H1 (cell line): Measurements from ENCODE around the gene WDR33. TPM values are rescaled to one million over a fixed set of nuclear protein-coding genes. Genes with fewer than 3 reads are reported as not detected.

Experiments used
- CTCF ChIA-PET: fragments of 300-600 bp; sonication (Branson Sonifier 250); formaldehyde crosslinking; loops from one replicate; lab custom pipeline; 2021; ENCODE audit not compliant: partially characterized antibody; lab: Charles Lee
- POLR2A ChIA-PET: fragments of 300-600 bp; sonication (Branson Sonifier 250); formaldehyde crosslinking; loops from one replicate; lab custom pipeline; 2021; ENCODE audit warnings: inconsistent platforms; ENCODE audit not compliant: partially characterized antibody; lab: Charles Lee
- DNase-seq, 2 experiments: peaks; one replicate each; pipeline versions ENCODE4 v3.0.0 to v3.0.0-alpha.2; 2010 to 2022; ENCODE audit warnings: low spot score in 2 of 2, low read depth in 1 of 2, mixed read lengths in 1 of 2
- FAIRE-seq: peaks from 2 replicates; lab custom pipeline; 2011; peaks lifted over from hg19 to GRCh38; lab: Jason Lieb, UNC
- H2AFZ ChIP-seq: 2 replicates; pipeline ENCODE4 v1.8.1; 2012; ENCODE audit warnings: low read length, inconsistent platforms
- H2AK5ac ChIP-seq: 2 replicates; pipeline ENCODE4 v1.6.1; 2013; ENCODE audit warnings: low read depth, low read length
- H2BK120ac ChIP-seq: replicated peaks from 2 replicates; pipeline ENCODE3; 2013; ENCODE audit warnings: low read depth, low read length, inconsistent platforms
- H2BK12ac ChIP-seq: 2 replicates; pipeline ENCODE4 v1.6.1; 2013; ENCODE audit warnings: low read depth, low read length
- H2BK15ac ChIP-seq: 2 replicates; pipeline ENCODE4 v1.6.1; 2013; ENCODE audit warnings: low read length
- H2BK20ac ChIP-seq: 2 replicates; pipeline ENCODE4 v1.6.1; 2013; ENCODE audit warnings: low read length
- H2BK5ac ChIP-seq: 2 replicates; pipeline ENCODE4 v1.6.1; 2013; ENCODE audit warnings: low read depth, low read length
- H3K14ac ChIP-seq: 2 replicates; pipeline ENCODE4 v1.6.1; 2013; ENCODE audit warnings: inconsistent platforms; ENCODE audit not compliant: insufficient read length
- H3K18ac ChIP-seq: 2 replicates; pipeline ENCODE4 v1.6.1; 2013; ENCODE audit warnings: low read length; ENCODE audit errors: extremely low read depth
- H3K23ac ChIP-seq: 2 replicates; pipeline ENCODE4 v1.6.1; 2013; ENCODE audit warnings: inconsistent platforms; ENCODE audit not compliant: insufficient read length
- H3K23me2 ChIP-seq: 2 replicates; pipeline ENCODE4 v1.6.1; 2013; ENCODE audit warnings: low read depth, low read length
- H3K27ac ChIP-seq: 2 replicates; pipeline ENCODE4 v1.6.1; 2011; ENCODE audit warnings: low read depth, low read length, inconsistent platforms
- H3K27me3 ChIP-seq, 4 experiments: replicated peaks in 1 of 4; 1 replicate in 1 of 4; 2 replicates in 3 of 4; pipeline versions ENCODE4 v1.6.1 to v1.8.1; 2011 to 2013; ENCODE audit warnings: low read length in 3 of 4, mild to moderate bottlenecking in 3 of 4, inconsistent platforms in 2 of 4, mixed read lengths in 2 of 4, moderate library complexity in 1 of 4; ENCODE audit not compliant: control insufficient read depth in 3 of 4, insufficient read depth in 3 of 4; ENCODE audit errors: extremely low read depth in 1 of 4
- H3K36me3 ChIP-seq, 4 experiments: 2 replicates each; pipeline versions ENCODE4 v1.6.1 to v1.8.1; 2011 to 2013; ENCODE audit warnings: mild to moderate bottlenecking in 4 of 4, low read length in 3 of 4, moderate library complexity in 2 of 4, control low read depth in 1 of 4, inconsistent platforms in 1 of 4; ENCODE audit not compliant: insufficient read depth in 4 of 4, control insufficient read depth in 2 of 4
- H3K4ac ChIP-seq: replicated peaks from 2 replicates; pipeline ENCODE3; 2013; ENCODE audit warnings: low read length, low read depth, mixed read lengths, inconsistent platforms; ENCODE audit not compliant: insufficient read length
- H3K4me1 ChIP-seq, 4 experiments: replicated peaks in 1 of 4; 1 replicate in 1 of 4; 2 replicates in 3 of 4; pipeline versions ENCODE4 v1.6.1 to v1.8.1; 2011 to 2013; ENCODE audit warnings: low read length in 3 of 4, inconsistent platforms in 2 of 4, mixed read lengths in 1 of 4; ENCODE audit not compliant: insufficient read depth in 4 of 4, control insufficient read depth in 3 of 4
- H3K4me2 ChIP-seq, 2 experiments: 2 replicates each; pipeline versions ENCODE4 v1.6.1 to v1.8.1; 2011 to 2013; ENCODE audit warnings: low read depth in 2 of 2, low read length in 2 of 2, control low read depth in 1 of 2, inconsistent platforms in 1 of 2, mild to moderate bottlenecking in 1 of 2; ENCODE audit not compliant: insufficient read depth in 1 of 2
- H3K4me3 ChIP-seq, 4 experiments: fragments of 200-600, 300-600 bp in 1 of 4; sonication (generic), shearing (Covaris generic), sonication (Bioruptor Twin) in 1 of 4; 2 replicates each; pipeline versions ENCODE4 v1.5.1 to v1.8.1; 2011 to 2016; ENCODE audit warnings: low read length in 4 of 4, low read depth in 3 of 4, control low read depth in 2 of 4, inconsistent platforms in 2 of 4, mild to moderate bottlenecking in 2 of 4, mixed read lengths in 1 of 4, moderate library complexity in 1 of 4; ENCODE audit not compliant: insufficient read depth in 2 of 4; ENCODE audit errors: extremely low read depth in 1 of 4
- H3K56ac ChIP-seq: replicated peaks from 2 replicates; pipeline ENCODE3; 2013; ENCODE audit warnings: low read depth, mild to moderate bottlenecking, mixed read lengths, low read length, inconsistent platforms; ENCODE audit not compliant: insufficient read length
- H3K79me1 ChIP-seq: 2 replicates; pipeline ENCODE4 v1.6.1; 2013; ENCODE audit warnings: low read depth, low read length, control low read depth
- H3K79me2 ChIP-seq, 2 experiments: 2 replicates each; pipeline versions ENCODE4 v1.6.1 to v1.8.1; 2012 to 2013; ENCODE audit warnings: low read length in 2 of 2, mild to moderate bottlenecking in 2 of 2, inconsistent platforms in 1 of 2; ENCODE audit not compliant: insufficient read depth in 2 of 2, control insufficient read depth in 1 of 2
- H3K9ac ChIP-seq, 4 experiments: replicated peaks in 1 of 4; 1 replicate in 1 of 4; 2 replicates in 3 of 4; pipeline versions ENCODE4 v1.6.1 to v1.8.1; 2011 to 2013; ENCODE audit warnings: low read depth in 3 of 4, low read length in 3 of 4, control low read depth in 2 of 4, mild to moderate bottlenecking in 2 of 4, moderate library complexity in 2 of 4, inconsistent platforms in 1 of 4; ENCODE audit errors: extremely low read depth in 1 of 4
- H3K9me3 ChIP-seq, 2 experiments: 2 replicates each; pipeline versions ENCODE4 v1.6.1 to v1.8.1; 2012 to 2013; ENCODE audit warnings: mild to moderate bottlenecking in 2 of 2, moderate library complexity in 2 of 2, control low read depth in 1 of 2, inconsistent platforms in 1 of 2, low read depth in 1 of 2, low read length in 1 of 2, mixed read lengths in 1 of 2; ENCODE audit not compliant: insufficient read depth in 2 of 2
- H4K20me1 ChIP-seq, 2 experiments: replicated peaks in 1 of 2; 2 replicates each; pipeline versions ENCODE3 to v1.8.1; 2011 to 2013; ENCODE audit warnings: inconsistent platforms in 2 of 2, low read length in 2 of 2, mild to moderate bottlenecking in 1 of 2; ENCODE audit not compliant: insufficient read depth in 2 of 2, control insufficient read depth in 1 of 2
- H4K5ac ChIP-seq: 2 replicates; pipeline ENCODE4 v1.6.1; 2013; ENCODE audit warnings: low read length, low read depth, mixed read lengths, inconsistent platforms; ENCODE audit not compliant: insufficient read length
- H4K8ac ChIP-seq: 2 replicates; pipeline ENCODE4 v1.8.0; 2013; ENCODE audit warnings: mild to moderate bottlenecking, moderate library complexity, low read length, inconsistent platforms; ENCODE audit not compliant: insufficient read depth; ENCODE audit errors: extremely low read depth
- H4K91ac ChIP-seq: replicated peaks from 2 replicates; pipeline ENCODE3; 2013; ENCODE audit warnings: low read length, mixed read lengths, inconsistent platforms; ENCODE audit not compliant: insufficient read length
- ASH2L ChIP-seq: fragments of 200-600, 300-600 bp; sonication (generic); IDR thresholded peaks from one replicate; pipeline ENCODE4 v1.7.1; 2017; ENCODE audit warnings: low read length
- GTF2F1 ChIP-seq: IDR thresholded peaks from 2 replicates; pipeline ENCODE4 v1.6.1; 2012; ENCODE audit warnings: low read depth, low read length, improper control_type of control experiment, borderline replicate concordance
- WGBS, 2 experiments: shearing (Covaris generic) in 1 of 2; methylation state at CpG; one replicate each; pipeline versions ENCODE4 v1.1.6 to v1.1.7; 2013 to 2015; ENCODE audit warnings: low lambda C conversion rate in 2 of 2, mixed read lengths in 2 of 2, inconsistent platforms in 1 of 2, low coverage in 1 of 2, missing lambda C conversion rate in 1 of 2; ENCODE audit not compliant: insufficient replicate concordance in 2 of 2, insufficient coverage in 1 of 2, insufficient read length in 1 of 2; ENCODE audit errors: extremely low coverage in 1 of 2, missing lambda C conversion rate in 1 of 2; 5-methylcytosine and 5-hydroxymethylcytosine counted together
- polyA plus RNA-seq, 7 experiments: library from polyadenylated mRNA; depleted of rRNA in 3 of 7; stranded (reverse) in 5 of 7; unstranded in 2 of 7; fragments of >200 nt in 5 of 7; fragments of 200-250 nt in 2 of 7; gene quantifications; 1 replicate in 5 of 7; 2 replicates in 1 of 7; 4 replicates in 1 of 7; pipeline versions ENCODE4 v1.2.1 to v1.2.3, GENCODE V29; 2011 to 2013; ENCODE audit warnings: missing spikeins in 2 of 7, mixed read lengths in 2 of 7
- total RNA-seq: library from RNA; stranded (reverse); fragmentation: NEBNext Ultra II Directional; extraction: Animal tissue kit (Norgen Biotek cat#: 25700); gene quantifications from 2 replicates; pipeline ENCODE4 v1.2.1, GENCODE V29; 2021

WDR33 gene
- total and polyA plus RNA-seq, 2 of the 8 experiments (the other 6 are each of a cell fraction or from before 2014, with no cell fraction given): 18.1 to 82.7 TPM

GRCh38 chr2:127818794-127819425 is 7.9 kb upstream of the WDR33 start:
- ChIA-PET CTCF (no interaction called here), POLR2A (no interaction called here)
- Histone ChIP-seq H4K8ac (no peak overlapping the region), H3K27ac (no peak overlapping the region), H2AK5ac (no peak overlapping the region), H3K18ac (no peak overlapping the region), H3K36me3 (no peaks in the 10 kb centered on the region; a peak in 1 of 8 replicates), H3K56ac (no peak overlapping the region), H3K9me3 (peaks cover 32 to 38% of the 10 kb centered on the region in 2 experiments), H3K23me2 (no peaks in the 10 kb centered on the region), H2BK20ac (no peak overlapping the region), H4K5ac (no peak overlapping the region), H3K79me1 (no peaks in the 10 kb centered on the region), H3K4ac (no peak overlapping the region), H3K27me3 (no peaks in the 10 kb centered on the region), H3K79me2 (no peaks in the 10 kb centered on the region), H2BK5ac (no peak overlapping the region), H3K4me3 (no peak overlapping the region), H3K4me1 (no peaks in the 10 kb centered on the region), H2BK120ac (no peak overlapping the region), H3K4me2 (no peak overlapping the region), H2AFZ (no peak overlapping the region), H4K20me1 (no peaks in the 10 kb centered on the region), H2BK15ac (no peak overlapping the region), H3K23ac (no peak overlapping the region), H4K91ac (no peak overlapping the region), H3K14ac (no peak overlapping the region), H2BK12ac (no peak overlapping the region), H3K9ac (no peak overlapping the region)
- DNase-seq (no peak), FAIRE-seq (no peak)
- 82% methylated on average over 8 of the region's 8 CpGs; no CpG with 5 or more reads in 1 of the 2 experiments for WGBS, 2 experiments
- TF ChIP-seq ASH2L (no peak), GTF2F1 (no peak)
